Ureter (tissue), 1 donor: Measurements from ENCODE around the gene CAMSAP1. TPM values are rescaled to one million over a fixed set of nuclear protein-coding genes. Genes with fewer than 3 reads are reported as not detected.
A peak's percentile ranks its signal among the peaks of the same experiment; 100 is the strongest.
"Not testable (repeated sequence)": the region's sequence is repeated elsewhere in the genome, so short reads cannot be mapped to it uniquely, and the experiment has no call there.

ENCODE experiments used
- DNase-seq: peaks from one replicate; pipeline ENCODE4 v3.0.0-alpha.2; 2020; ENCODE audit warnings: low spot score
- total RNA-seq: library from RNA; stranded (reverse); gene quantifications from one replicate; pipeline ENCODE4 v1.2.4, GENCODE V29; 2023
- donor health status: DM: yes; HTN: yes; CAD: no.

The CAMSAP1 gene
- 35.8 TPM for total RNA-seq

- peak; percentile 94 for DNase-seq
These were observed at the start of gene CAMSAP1 for GRCh38 chr9:135907431-135908092. Gene CAMSAP1 (minus strand): TSS chr9:135907546. CDS start chr9:135907159, 387 bp downstream.

DNA sequence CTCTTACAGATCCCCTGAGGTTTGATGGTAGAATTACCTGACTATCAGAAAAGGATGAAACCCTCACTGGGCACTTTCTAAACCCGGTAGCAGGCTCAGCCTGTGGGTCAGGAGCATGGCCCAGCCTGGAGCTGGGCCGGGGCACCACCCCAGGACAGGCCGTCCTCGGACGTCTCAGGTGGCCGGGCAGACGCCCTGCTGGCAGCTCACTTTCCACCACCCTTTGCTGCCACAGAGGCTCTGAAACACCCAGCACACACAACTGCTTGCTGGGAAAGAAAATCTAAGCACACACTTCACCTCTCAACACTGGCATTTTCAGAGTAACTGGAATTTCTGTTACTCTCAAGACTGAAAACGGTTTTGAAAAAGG, 49.4 kb upstream of the CAMSAP1 start:
- DNase-seq, result no peak

DNA sequence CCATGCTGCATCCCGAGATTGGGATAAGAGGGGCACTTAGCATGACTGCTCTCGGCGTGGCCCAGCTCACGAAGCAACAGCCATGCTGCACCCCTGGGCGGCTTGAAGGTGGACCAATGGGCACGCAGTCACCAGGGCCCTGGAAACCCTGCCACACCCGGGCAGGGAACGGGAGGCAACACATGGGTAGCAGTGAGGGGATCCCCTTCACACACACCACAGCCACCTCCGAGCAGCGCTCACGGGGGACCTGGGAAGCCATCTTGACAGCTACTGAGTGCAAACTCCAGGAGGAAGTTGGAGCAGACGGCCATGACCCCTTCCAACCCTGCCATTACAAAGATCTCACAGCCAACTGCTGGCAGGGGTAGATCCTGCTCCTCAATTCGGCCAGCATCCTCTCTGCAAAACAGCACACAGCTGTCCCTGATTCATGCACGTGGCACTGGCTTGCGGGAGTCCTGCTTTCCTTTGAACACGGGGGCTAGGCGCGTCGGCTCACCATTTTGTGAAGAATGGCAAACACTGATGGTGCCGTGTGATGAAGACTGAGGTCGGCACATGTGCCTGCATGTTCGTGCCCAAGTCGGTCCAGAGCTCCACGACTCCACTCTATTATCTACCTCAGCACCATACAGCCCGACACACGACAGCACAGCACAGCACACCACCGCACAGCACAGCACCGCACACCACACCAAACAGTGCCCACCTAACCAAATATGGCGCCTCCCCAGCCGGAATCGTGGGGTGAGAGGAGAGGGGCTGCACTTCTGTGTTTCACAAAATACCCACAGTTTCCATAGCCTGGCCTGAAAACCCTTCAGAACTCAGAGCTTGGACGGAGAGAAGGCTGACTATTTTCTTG, 48.8 kb upstream of the CAMSAP1 start:
- no peak for DNase-seq

- DNase-seq, result no peak
These were observed 45.4 kb upstream of the CAMSAP1 start for GRCh38 chr9:135952664-135953206.

GRCh38 chr9:135951889-135952663, 44.7 kb upstream of the CAMSAP1 start:
- DNase-seq, result peak; percentile 77

DNA sequence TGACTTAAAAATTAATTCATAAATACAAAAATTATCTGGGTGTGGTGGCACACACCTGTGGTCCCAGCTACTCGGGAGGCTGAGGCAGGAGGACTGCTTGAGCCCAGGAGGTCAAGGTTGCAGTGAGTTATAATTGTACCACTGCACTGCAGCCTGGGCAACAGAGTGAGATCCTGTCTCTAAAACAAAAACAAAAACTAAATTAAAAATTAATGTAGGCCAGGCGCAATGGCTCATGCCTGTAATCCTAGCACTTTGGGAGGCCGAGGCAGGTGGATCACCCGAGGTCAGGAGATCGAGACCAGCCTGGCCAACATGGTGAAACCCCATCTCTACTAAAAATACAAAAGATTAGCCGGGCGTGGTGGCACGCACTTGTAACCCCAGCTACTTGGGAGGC, 44.0 kb upstream of the CAMSAP1 start:
- DNase-seq, result not testable (repeated sequence)

- not testable (repeated sequence) for DNase-seq
These were observed 43.5 kb upstream of the CAMSAP1 start for GRCh38 chr9:135950841-135951240.

DNA sequence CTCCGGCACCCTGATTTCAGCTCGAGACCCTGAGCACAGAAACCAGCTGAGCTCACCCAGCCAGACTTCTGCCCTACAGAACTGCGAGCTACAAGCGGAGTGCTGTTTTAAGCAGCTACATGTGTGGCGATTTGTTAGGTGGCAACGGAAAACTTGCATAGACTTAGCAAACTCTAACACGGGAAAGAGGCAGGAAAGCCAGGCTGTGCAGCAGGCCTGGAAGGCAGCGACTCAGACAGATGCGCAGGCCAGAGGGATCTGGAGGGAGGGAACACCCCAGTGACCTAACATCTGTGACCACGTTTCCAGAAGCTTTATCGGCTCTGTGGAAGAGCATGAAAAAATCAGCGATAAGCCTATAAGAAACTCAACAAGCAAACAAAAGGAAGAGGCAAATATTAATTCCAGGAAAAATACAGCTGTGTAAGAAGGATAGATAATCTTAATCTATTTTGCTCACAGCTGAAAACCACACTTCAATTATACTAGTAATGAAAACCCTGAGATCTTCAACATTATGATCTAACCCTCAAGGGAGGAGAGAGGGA, 42.9 kb upstream of the CAMSAP1 start:
- DNase-seq, result no peak

DNA sequence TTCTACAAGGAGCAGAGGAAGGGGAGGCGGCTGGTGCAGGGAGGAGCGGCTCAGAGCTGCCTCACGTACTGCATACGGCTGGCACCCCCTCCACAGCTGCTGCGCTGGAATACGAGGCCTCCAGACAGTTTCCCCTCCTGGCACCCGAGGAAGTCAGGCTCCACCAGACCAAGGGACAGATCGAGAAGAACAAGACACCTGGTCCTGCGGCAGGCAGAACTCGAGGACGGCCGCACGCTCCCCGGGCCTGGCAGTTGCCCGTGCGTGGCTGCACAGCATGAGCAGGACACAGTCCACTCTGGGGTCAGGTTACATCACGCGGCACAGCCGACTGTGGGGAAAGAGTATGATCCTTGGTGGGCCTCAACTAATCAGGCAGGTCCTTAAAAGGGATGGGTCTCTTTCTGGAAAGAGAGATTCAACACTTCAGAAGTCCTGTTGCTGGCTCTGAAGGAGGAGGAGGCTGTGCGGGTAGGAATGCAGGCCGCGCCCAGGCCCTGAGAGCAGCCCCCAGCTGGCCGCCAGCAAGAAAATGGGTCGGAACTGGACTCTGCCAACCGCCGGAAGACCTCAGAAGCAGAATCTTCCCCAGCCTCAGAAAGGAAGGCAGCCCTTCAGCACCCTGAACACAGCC, 42.3 kb upstream of the CAMSAP1 start:
- no peak for DNase-seq

DNA sequence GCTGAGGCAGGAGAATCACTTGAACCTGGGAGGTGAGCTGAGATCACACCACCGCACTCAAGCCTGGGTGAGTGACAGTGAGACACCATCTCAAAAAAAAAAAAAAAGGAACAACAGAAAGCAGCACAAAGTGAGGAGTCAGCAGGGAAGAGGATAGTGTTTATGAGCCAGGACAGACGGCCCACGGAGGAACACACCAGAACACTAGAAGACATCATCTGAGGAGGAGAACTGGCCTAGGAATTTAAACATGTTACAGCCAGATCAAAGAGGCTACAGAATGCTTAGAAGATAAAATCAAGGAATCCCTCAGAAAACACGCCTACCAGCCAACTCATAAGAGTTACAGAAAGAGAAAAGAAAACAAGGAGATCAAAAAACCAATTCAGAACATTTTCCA, 41.6 kb upstream of the CAMSAP1 start:
- no peak for DNase-seq

- no peak for DNase-seq
These were observed 41.1 kb upstream of the CAMSAP1 start for GRCh38 chr9:135948446-135948845.

GRCh38 chr9:135947582-135947981, 40.2 kb upstream of the CAMSAP1 start:
- no peak for DNase-seq

GRCh38 chr9:135947105-135947504, 39.8 kb upstream of the CAMSAP1 start:
- not testable (repeated sequence) for DNase-seq

- no peak for DNase-seq
These were observed 39.1 kb upstream of the CAMSAP1 start for GRCh38 chr9:135946392-135946994.

DNA sequence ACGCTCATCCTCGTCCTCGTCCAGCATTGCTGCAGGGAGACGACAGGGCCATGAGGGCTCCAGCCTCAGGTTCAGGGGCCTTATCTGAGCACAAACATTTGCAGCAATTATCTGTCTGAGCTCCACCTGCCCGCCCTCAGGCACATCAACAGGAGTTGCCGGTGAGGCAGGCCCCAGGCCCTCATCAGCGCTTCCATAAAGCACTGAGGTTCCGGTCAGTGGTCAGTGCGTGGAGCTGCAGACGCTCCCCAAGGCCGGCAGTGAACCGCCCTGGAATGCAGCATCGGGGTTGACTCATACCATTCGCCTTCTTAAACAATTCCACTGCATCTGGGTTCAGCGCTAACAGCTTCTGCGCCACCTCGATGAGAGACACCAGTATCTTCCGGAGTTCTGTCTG, 38.6 kb upstream of the CAMSAP1 start:
- DNase-seq, result no peak

GRCh38 chr9:135944444-135945252, 37.3 kb upstream of the CAMSAP1 start:
- DNase-seq, result no peak

GRCh38 chr9:135943604-135944003, 36.3 kb upstream of the CAMSAP1 start:
- not testable (repeated sequence) for DNase-seq

DNA sequence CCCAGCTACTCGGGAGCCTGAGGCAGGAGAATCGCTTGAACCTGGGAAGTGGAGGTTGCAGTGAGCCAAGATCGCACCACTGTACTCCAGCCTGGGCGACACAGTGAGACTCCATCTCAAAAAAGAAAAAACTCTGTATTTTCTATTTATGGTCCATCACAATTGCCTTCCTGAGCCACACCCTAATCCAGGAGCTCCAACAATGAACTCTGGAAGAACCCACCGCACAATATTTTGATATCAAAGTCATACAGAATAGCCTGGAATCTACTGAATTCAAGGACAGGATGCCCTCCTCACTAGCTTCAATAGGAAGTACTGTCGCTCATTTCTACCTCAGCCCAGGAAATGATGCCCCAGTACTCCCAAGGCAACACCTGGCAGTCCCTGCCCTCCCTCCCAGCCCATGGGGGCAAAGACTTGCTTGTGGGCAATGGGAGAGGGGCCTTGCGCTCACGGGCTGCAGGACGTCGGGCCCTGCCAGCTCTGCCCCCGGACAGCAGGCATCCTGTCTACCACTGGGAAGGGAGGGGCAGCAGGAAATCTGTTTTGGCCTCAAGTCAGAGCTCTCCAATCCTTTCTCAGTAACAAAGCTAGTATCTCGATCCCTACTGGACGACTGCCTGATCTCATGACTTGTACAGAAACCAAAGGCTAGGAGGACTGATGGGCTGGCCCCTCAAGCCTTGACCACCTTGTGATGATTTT, 34.1 kb upstream of the CAMSAP1 start:
- DNase-seq, result no peak
